VCaP (cell line): Measurements from ENCODE around the gene SRBD1.

ENCODE experiments used
- H3K27ac ChIP-seq: fragments of 450-650 bp; 2 replicates; pipeline ENCODE4 v1.5.1; 2017
- TF ChIP-seq, protein P1 (sequence below): fragments of 450-650 bp; conservative IDR thresholded peaks from 2 replicates; pipeline ENCODE4 v1.5.1; 2017; ENCODE audit warnings: mild to moderate bottlenecking, moderate library complexity

SRBD1 gene

DNA sequence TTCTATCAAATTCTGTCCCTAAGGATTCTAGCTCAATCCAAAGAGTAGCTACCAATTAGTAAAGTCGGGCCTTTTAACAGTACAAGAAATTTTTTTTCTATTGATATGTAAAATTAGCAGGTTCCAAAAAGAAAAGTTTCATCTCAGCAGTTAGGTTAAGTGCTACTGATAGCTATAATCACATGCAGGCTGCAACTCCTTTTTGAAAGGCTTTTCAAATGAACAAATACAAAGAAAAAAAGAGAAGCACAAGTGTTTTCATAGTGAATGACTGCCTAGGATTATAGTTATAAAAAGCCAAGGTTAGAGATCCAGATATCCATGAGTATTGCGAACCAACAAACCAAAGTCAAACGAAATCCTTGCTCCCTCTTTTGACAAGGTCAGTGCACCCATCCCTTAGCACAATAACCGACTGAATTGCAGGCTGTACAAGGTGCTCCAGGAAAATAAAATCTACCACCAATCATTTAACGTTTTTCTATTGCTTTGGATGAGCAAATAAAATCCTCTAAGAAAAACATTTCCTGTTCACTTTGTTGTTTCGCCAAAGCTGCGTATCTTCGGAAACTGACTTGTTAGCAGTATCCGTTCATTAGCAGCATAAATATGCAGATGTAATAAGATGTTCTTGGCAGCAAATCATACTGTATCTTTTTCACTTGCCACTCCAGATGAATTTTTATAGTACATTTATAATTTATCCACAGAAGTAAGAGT, 100.2 kb downstream of the SRBD1 start:
- H3K27ac ChIP-seq = no peak overlapping the region
- TF ChIP-seq, protein P1, sequence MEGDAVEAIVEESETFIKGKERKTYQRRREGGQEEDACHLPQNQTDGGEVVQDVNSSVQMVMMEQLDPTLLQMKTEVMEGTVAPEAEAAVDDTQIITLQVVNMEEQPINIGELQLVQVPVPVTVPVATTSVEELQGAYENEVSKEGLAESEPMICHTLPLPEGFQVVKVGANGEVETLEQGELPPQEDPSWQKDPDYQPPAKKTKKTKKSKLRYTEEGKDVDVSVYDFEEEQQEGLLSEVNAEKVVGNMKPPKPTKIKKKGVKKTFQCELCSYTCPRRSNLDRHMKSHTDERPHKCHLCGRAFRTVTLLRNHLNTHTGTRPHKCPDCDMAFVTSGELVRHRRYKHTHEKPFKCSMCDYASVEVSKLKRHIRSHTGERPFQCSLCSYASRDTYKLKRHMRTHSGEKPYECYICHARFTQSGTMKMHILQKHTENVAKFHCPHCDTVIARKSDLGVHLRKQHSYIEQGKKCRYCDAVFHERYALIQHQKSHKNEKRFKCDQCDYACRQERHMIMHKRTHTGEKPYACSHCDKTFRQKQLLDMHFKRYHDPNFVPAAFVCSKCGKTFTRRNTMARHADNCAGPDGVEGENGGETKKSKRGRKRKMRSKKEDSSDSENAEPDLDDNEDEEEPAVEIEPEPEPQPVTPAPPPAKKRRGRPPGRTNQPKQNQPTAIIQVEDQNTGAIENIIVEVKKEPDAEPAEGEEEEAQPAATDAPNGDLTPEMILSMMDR = no peak

DNA sequence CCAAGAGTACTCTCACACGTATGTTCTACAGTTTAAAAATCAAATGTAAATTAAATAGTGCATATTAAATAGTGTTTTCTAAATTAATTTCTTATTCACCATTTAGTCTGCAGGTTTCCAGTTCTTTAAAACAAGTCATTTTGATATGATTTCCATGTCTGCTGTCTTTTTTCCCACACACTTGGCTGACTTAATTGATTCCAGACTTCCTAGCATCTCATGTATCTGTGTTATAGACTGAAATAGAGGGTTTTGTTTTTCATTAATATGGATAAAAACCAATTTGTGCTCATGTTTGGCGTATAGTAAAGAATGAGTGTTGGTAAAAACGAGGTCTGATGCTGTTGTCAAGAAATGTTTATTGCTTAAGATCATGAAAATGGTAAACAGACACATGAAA, 104.3 kb downstream of the SRBD1 start:
- TF ChIP-seq, protein P1 = no peak
- H3K27ac ChIP-seq = no peak overlapping the region

DNA sequence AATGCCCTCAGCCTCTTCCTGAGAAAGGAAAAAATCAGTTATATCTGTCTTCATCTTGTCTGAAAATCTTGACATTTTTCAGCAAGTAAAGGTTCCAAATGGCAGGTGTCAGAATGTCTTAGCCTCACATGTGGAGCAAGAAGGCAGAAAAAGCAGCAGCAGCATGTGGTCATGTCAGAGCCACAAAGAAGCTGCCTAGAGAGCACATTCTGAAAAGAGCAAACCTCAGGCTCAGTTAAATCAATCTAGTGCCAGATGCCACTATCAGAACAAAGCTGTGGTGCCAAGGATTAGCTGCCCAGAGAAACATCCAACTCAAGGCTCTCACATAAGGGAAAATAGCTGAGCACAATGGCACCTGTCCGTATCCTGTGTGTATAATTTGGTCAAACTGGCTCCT, 105.9 kb downstream of the SRBD1 start:
- no peak overlapping the region for H3K27ac ChIP-seq
- TF ChIP-seq, protein P1 = no peak

DNA sequence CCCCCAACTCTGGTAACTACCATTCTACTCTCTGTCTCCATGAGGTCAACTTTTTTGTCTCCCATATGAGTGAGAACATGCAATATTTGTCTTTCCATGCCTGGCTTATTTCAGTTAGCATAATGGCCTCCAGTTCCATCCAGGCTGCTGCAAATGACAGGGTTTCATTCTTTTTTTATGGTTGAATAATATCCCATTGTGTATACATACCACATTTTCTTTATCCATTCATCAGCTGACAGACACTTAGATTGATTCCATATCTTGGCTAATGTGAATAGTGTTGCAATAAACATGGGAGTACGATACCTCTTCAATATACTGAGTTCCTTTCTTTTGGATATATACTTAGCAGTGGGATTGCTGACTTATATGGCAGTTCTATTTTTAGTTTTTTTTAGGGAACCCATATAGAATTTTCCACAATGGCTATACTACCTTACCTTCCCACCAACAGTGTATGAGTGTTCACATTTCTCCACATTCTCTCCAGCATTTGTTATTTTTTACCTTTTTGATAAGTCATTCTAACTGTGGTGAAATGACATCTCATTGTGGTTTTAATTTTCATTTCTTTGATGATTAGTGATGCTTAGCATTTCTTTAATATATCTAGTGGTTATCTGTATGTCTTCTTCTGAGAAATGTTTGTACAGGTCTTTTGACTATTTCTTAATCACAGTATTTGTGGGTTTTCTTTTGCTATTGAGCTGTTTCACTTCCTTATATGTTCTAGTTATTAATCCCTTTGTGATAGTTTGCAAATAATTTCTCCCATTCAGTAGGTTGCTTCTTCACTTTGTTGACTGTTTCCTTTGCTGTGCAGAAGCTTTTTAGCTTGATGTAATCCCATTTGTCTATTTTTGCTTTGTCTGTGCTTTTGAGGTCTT, 112.2 kb downstream of the SRBD1 start:
- TF ChIP-seq, protein P1 = no peak
- H3K27ac ChIP-seq = no peak overlapping the region

DNA sequence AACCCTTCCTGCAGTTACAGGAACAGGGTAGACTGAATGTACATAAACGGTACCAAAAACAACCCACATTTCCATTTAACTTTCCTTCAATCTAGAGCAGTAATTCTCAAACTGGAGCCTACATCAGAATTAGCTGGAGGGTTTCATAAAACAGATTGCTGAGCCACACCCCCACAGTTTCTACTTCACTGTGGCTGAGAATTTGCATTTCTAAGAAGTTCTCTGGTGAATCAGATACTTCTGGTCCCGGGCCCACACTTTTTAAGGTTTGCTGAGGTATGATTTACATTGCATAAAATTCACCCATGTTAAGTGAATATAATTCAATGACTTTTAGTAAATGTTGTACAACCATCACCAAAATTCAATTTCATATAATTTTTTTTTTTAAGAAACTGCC, 113.7 kb downstream of the SRBD1 start:
- H3K27ac ChIP-seq = no peak overlapping the region
- TF ChIP-seq, protein P1 = no peak

DNA sequence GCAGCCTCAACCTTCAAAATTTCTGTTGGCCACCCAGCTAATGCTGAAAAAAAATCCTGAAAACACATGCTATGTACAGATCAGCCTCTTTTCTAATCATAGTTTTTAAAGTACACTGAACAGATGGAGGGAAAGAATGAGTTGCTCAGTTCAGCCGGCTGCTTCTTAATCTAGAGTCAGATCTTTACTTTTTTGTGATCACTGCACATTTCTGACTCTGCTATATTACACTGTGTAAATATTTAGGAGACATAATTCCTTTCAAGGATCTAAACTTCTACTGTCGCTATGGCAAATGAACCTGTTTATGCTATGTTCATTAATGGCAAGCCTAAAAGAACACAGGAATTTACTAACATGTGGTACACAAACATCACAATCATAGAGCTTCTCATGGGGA, 114.2 kb downstream of the SRBD1 start:
- TF ChIP-seq, protein P1 = no peak
- no peak overlapping the region for H3K27ac ChIP-seq

DNA sequence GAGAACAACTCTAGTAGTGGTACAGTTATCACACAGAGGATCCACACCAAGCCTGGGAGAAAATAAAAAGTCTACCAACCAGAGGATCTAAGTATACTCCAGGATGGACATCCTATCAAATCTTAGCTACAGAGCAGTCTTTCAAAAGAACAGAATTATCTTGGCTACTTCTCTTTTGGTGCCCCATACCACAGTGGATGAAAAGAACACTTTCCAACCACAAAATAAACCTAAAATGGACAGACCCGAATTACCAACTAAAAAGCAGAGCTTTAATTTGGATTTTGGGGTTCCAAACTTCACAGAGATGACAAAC, 116.1 kb downstream of the SRBD1 start:
- TF ChIP-seq, protein P1 = peak; percentile 56
- no peak overlapping the region for H3K27ac ChIP-seq
